Upper lobe of left lung (tissue), 6 donors: ENCODE results near the gene MEGF9. TPM values are rescaled to one million over a fixed set of nuclear protein-coding genes. Genes with fewer than 3 reads are reported as not detected.

Experiments
- ATAC-seq, 2 donors: fragments of 200-7000 bp; cut with Tn5 transposase; one replicate each; pipeline ENCODE4 v1.9.1; 2022; ENCODE audit warnings: mild to moderate bottlenecking in 2 of 2, moderate library complexity in 2 of 2; ENCODE audit not compliant: low FRiP score in 2 of 2
- DNase-seq, 2 donors: peaks; one replicate each; pipeline ENCODE4 v3.0.0-alpha.2; 2019 to 2020
- H3K27ac ChIP-seq, 4 donors: fragments of 200-600 bp; sonication (generic); one replicate each; pipeline ENCODE4 v1.5.1; 2016 to 2019
- H3K27me3 ChIP-seq, 4 donors: fragments of 200-600 bp; sonication (generic); one replicate each; pipeline ENCODE4 v1.5.1; 2017 to 2019
- H3K36me3 ChIP-seq, 4 donors: fragments of 200-600 bp; sonication (generic); one replicate each; pipeline ENCODE4 v1.5.1; 2016 to 2019
- H3K4me1 ChIP-seq, 4 donors: fragments of 200-600 bp; sonication (generic); one replicate each; pipeline ENCODE4 v1.5.1; 2018 to 2019
- H3K4me3 ChIP-seq, 4 donors: fragments of 200-600 bp; sonication (generic); one replicate each; pipeline ENCODE4 v1.5.1; 2017 to 2019; ENCODE audit warnings: mild to moderate bottlenecking in 2 of 4, moderate library complexity in 1 of 4
- H3K9me3 ChIP-seq, 4 donors: fragments of 200-600 bp; sonication (generic); one replicate each; pipeline ENCODE4 v1.5.1; 2018 to 2019
- CTCF ChIP-seq, 6 experiments: fragments of 450-650 bp in 4 of 6; fragments of 200-600 bp in 2 of 6; sonication (generic) in 2 of 6; IDR thresholded peaks; one replicate each; pipeline ENCODE4 v1.5.1; 2016 to 2019; ENCODE audit warnings: antibody characterized with exemption in 6 of 6
- EP300 ChIP-seq, 4 donors: sonication (generic); formaldehyde crosslinking; IDR thresholded peaks; one replicate each; pipeline ENCODE4 v1.5.1; 2017; ENCODE audit warnings: antibody characterized with exemption in 4 of 4, control low read depth in 2 of 4
- POLR2A ChIP-seq, 4 donors: fragments of 450-650 bp; IDR thresholded peaks; one replicate each; pipeline ENCODE4 v1.5.1; 2016 to 2017; ENCODE audit warnings: antibody characterized with exemption in 4 of 4, mild to moderate bottlenecking in 2 of 4
- POLR2AphosphoS5 ChIP-seq, 2 donors: sonication (generic); formaldehyde crosslinking; IDR thresholded peaks; one replicate each; pipeline ENCODE4 v1.5.1; 2017; ENCODE audit warnings: antibody characterized with exemption in 2 of 2
- WGBS, 2 donors: methylation state at CpG; one replicate each; pipeline ENCODE4 v1.1.5; 2017 to 2018; 5-methylcytosine and 5-hydroxymethylcytosine counted together
- total RNA-seq, 6 donors: library from RNA; depleted of rRNA in 4 of 6; stranded (reverse); fragments of >200 nt in 4 of 6; gene quantifications; one replicate each; pipeline versions ENCODE4 v1.1.0 to v1.2.1, GENCODE V29; 2016 to 2021
- donor health status: DM: no; HTN: no; CAD: no; lungs with moderate emphysema.
- donor health status: DM: no; HTN: yes; CAD: no; lungs with severe emphysema.

Gene MEGF9
- total RNA-seq, 6 donors from 2014 or later: 30.4 to 130 (median 71.0) TPM

GRCh38 chr9:120717176-120717575 lies 2.9 kb upstream of the MEGF9 start:
- ATAC-seq: no peak
- Histone ChIP-seq H3K4me3 (no peak overlapping the region), H3K9me3 (no peaks in the 10 kb centered on the region), H3K36me3 (no peaks in the 10 kb centered on the region), H3K27me3 (no peaks in the 10 kb centered on the region), H3K4me1 (peaks cover 9 to 21% (median 14%) of the 10 kb centered on the region in 4 donors), H3K27ac (no peak overlapping the region)
- WGBS, 2 donors: 94 to 96% methylated on average over 2 of the region's 2 CpGs
- TF ChIP-seq EP300 (IDR thresholded peaks at IDR 0.05) (no peak), POLR2AphosphoS5 (IDR thresholded peaks at IDR 0.05) (no peak), POLR2A (IDR thresholded peaks at IDR 0.05) (no peak), CTCF (IDR thresholded peaks at IDR 0.05) (no peak)
- no peak for DNase-seq

GRCh38 chr9:120716483-120716882 lies 2.2 kb upstream of the MEGF9 start:
- Histone ChIP-seq H3K9me3 (no peaks in the 10 kb centered on the region), H3K27ac (no peak overlapping the region), H3K4me1 (peaks cover 9 to 26% (median 16%) of the 10 kb centered on the region in 4 donors), H3K27me3 (no peaks in the 10 kb centered on the region), H3K36me3 (no peaks in the 10 kb centered on the region), H3K4me3 (no peak overlapping the region)
- no peak for ATAC-seq
- WGBS, 2 donors: 86 to 87% methylated on average over 5 of the region's 5 CpGs
- DNase-seq: no peak
- TF ChIP-seq EP300 (IDR thresholded peaks at IDR 0.05) (no peak), POLR2A (IDR thresholded peaks at IDR 0.05) (no peak), CTCF (IDR thresholded peaks at IDR 0.05) (no peak), POLR2AphosphoS5 (IDR thresholded peaks at IDR 0.05) (no peak)

GRCh38 chr9:120715389-120715924 lies 1.2 kb upstream of the MEGF9 start:
- ATAC-seq: peak in 1 of 2 donors; percentile 16
- H3K4me3 ChIP-seq: peak overlapping the region in 3 of 4 donors; percentile 57 to 96 (median 92)
- peak overlapping the region in 2 of 4 donors; percentile 94 to 97 for H3K27ac ChIP-seq
- DNase-seq: peak in 1 of 2 donors; percentile 43
- H3K9me3 ChIP-seq: no peaks in the 10 kb centered on the region
- no peaks in the 10 kb centered on the region for H3K27me3 ChIP-seq
- H3K36me3 ChIP-seq: no peaks in the 10 kb centered on the region
- TF ChIP-seq CTCF (IDR thresholded peaks at IDR 0.05) (no peak), POLR2A (IDR thresholded peaks at IDR 0.05) (no peak), EP300 (IDR thresholded peaks at IDR 0.05) (no peak), POLR2AphosphoS5 (IDR thresholded peaks at IDR 0.05) (no peak)
- peaks cover 14 to 36% (median 22%) of the 10 kb centered on the region in 4 donors for H3K4me1 ChIP-seq
- 66 to 82% methylated on average over 12 of the region's 14 CpGs for WGBS, 2 donors

- no peaks in the 10 kb centered on the region for H3K27me3 ChIP-seq
- ATAC-seq (no peak), DNase-seq (no peak)
- no peaks in the 10 kb centered on the region for H3K36me3 ChIP-seq
- peak overlapping the region; percentile 32 to 96 (median 74) for H3K4me3 ChIP-seq
- TF ChIP-seq POLR2AphosphoS5 (IDR thresholded peaks at IDR 0.05) (no peak), EP300 (IDR thresholded peaks at IDR 0.05) (no peak), POLR2A (IDR thresholded peaks at IDR 0.05) (no peak), CTCF (IDR thresholded peaks at IDR 0.05) (no peak)
- peak overlapping the region; percentile 80 to 97 (median 90) for H3K27ac ChIP-seq
- H3K4me1 ChIP-seq: peaks cover 14 to 37% (median 22%) of the 10 kb centered on the region in 4 donors
- 37 to 44% methylated on average over 5 to 6 of the region's 30 CpGs for WGBS, 2 donors
- H3K9me3 ChIP-seq: no peaks in the 10 kb centered on the region
These were observed 647 bp upstream of the MEGF9 start for GRCh38 chr9:120714846-120715388.
